Measurements from ENCODE around the gene KLHL22.
A peak's percentile ranks its signal among the peaks of the same experiment; 100 is the strongest.
"Not testable (repeated sequence)": the region's sequence is repeated elsewhere in the genome, so short reads cannot be mapped to it uniquely, and the experiment has no call there.

The KLHL22 gene

DNA sequence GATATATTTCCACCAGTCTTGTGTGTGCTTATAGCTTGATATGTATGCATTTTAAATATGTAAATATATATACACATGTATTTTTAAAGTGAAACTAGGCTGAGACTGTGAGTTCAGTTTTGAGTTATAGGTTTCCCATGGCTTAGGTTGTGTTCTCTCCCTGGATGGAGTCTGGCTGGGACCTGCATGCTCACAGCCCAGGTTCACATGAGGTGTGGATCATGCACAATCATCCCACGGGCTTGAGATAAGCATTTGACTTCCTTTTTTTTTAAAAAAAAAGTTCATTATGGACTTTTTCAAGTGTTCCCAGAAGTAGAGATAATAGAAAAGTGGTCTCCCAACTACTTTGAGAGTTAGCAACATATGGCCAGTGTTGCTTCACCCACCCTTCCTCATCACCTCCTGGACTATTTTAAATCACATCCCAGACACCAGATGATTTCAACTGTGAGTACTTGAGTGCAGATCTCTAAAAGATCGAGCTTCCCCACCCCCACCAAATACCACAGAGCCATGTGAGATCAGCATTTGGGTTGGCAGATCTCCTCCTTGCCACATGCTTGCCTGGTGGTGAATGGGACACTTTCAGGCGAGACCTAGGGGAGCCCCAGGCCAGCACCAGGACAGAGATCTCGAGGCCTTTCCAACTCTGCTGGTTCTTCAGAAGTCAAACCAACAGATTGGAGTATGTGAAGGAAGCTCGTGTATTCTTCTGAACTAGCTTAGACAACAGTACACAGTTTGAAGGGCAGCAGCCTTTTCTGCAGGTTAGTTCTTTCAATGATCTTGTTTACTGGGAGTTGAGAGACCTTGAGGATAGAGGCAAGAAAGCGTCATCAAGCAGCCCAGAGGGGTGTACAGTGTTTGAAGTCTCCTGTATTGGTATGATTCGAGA lies 27.7 kb upstream of the KLHL22 start:
- DNase-seq: no peak

DNA sequence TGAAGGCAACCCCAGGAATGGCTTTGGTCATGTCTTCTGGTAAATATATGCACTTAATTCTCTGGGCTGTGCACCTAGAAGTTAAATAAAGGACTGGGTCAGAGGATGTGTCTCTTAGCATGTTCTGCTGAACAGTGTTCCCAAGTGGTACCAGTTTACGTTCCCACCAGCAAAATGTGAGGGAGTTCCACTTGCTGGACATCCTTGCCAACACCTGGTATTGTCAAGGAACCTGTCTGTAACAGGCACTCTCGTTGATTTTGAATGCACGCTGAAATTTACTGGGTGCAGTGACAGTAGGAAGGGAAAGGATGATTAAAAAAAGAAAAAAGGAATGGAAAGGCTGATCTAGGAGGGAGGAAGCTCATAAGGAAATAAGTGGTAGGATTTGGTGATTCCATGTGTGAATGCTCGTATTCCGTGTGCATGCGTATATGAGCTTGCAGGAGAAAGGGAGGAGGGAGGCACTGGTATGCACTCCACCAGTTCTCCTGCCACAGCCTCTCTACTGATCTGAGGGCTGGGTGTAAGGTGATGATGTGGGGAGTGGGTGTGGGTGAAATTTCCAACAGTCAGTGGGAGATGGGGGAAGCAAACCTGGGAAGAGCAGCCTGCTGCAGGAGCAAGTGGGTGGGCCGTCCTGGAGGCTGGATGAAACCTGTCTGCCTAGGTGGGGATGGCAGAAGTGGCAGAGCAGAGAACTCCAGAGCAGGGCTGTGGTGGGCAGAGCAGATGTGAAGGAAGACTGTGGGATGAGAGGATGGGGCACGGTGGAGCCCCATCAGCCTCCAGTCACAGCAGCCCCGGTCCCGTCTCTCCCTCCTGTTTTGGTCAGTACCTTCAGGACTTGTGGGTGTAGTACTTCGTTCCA lies 26.8 kb upstream of the KLHL22 start:
- DNase-seq: no peak

DNA sequence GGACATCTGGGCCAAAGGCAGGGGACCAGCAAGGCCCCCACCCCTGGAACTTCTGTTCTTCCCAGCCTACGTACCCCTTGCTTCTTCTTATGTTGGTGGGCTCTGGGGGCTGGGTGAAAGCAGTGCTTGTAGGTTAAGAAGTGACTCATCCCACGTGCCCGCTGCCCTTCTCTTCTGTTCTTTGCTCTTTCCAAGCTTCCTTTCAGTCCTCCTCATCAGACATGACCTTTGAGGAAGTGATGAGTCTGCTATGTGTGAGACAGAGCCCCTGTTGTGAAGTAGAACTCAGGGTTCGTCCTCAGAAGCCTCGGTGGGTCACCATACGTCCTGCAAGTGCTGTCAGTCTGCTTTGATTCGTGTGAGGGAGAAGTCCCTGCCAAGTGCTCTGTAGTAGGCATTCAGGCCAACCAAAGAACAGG lies 24.5 kb upstream of the KLHL22 start:
- no peak for DNase-seq

DNA sequence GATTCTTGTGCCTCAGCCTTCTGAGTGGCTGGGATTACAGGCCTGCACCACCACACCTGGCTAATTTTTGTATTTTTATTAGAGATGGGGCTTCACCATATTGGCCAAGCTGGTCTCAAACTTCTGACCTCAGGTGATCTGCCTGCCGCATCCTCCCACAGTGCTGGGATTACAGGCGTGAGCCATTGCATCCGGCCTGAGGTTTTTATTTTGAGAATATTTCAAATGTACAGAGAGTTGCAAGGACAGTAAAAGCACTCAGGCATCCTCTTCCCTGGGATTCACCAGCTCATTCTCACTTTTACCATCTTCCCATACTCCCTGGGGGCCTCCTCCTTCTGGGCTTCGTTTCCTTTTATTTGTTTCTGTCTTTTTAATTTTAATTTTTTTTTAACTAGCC lies 24.0 kb upstream of the KLHL22 start:
- DNase-seq: no peak

DNA sequence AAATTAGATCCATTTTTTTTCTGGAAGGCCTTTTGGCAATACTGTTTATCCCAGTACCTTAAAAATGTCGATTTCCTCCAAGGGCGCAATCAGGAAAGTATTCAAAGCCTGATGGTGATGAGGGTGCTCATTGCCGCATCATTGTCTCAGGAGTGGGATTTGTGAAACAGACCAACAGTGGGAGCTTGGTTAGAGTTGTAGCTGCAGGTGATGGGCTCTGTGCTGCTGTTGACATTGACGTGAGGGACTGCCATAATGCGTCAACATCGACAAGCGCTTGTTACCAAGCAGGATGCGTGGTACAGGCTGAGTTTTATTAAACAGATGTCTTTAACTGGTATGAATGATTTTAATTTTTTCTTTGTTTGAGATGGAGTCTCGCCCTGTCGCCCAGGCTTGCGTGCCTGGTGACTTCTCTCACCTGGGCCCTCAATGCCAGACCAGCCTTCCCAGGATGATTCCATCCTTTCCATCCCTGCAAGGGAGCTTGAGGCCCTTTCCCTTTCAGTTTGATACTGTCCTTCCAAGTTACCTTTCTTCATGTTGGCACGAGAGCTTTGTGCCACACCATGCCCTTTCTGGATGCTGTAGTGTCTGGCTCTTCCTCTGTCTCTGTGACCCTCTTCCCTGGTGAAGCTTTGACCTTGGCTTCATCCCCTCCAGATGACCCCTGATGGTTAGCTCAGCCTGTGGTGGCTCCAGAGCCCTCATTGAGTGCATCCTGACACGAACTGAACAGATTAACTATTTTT lies 22.4 kb upstream of the KLHL22 start:
- no peak for DNase-seq

DNA sequence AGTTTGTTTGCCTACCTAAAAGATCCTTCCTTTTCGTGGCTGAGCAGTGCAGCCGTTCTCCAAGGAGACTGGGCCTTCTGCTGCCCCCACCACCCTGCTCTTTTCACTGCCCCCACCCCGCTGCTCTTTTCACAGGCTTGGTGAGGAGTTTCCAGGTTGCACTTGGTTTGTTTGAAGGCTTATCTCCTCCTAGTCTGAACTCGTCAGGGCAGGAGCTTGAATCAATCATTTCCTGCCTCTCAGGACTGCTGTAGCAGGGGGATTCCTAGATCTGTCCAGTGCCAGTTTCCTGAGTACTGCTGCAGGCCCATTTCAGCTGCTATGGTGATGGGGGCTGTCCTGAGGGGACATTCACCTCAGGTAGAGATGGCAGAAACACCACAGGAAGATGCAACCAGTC lies 21.8 kb upstream of the KLHL22 start:
- DNase-seq: no peak

DNA sequence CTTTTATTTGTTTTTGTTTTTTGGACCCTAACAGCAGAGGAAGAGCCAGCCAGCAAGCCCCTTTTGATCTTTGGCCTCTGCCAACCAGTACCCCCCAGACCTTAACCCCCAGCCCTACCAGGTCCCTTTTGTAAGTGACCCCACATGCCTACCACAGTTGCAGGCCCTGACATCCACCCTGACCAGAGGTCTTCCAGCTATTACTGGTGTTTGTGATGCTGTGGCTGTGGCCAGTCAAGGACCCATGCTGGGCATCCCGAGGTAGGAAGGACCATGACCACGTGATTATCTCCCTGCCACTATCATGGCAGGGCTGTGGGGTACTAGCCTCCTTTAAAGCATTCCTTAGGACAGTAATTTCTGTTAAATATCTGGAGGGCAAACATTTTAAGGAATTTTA lies 20.8 kb upstream of the KLHL22 start:
- no peak for DNase-seq

DNA sequence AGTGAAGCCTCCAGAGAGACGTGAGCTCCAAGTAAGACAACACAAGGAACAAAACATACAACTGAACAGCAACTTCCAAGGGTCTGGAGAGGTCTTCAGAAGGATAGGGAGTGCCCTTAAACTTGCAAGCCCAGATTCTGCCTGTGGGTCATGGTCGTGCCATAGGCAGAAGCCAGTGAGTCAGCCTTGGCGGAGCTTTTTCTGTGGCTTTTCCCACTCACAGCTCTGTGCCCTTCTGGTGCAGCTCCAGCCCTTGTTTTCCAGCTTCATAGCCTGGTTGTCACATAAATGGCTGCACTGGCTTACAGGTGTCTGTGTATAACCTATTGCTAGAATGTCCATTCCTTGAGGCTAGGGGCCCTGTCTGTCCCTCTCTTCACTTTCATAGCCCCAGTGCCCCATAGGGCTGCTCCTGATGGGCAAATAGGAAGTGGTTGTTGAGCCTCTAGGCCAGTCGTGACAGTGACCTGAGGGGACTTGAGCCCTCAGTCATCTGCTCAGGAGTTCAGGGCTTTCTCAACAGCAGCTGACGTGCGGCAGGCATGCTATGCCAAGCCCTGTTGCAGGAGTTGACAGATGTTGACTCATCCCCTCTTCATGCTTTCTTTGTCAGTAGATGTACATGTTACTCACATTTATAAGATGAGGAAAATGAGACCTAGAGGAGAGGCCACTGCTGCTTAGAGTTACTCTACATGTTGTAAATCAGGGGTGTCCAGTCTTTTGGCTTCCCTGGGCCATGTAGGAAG lies 19.2 kb upstream of the KLHL22 start:
- DNase-seq: no peak

DNA sequence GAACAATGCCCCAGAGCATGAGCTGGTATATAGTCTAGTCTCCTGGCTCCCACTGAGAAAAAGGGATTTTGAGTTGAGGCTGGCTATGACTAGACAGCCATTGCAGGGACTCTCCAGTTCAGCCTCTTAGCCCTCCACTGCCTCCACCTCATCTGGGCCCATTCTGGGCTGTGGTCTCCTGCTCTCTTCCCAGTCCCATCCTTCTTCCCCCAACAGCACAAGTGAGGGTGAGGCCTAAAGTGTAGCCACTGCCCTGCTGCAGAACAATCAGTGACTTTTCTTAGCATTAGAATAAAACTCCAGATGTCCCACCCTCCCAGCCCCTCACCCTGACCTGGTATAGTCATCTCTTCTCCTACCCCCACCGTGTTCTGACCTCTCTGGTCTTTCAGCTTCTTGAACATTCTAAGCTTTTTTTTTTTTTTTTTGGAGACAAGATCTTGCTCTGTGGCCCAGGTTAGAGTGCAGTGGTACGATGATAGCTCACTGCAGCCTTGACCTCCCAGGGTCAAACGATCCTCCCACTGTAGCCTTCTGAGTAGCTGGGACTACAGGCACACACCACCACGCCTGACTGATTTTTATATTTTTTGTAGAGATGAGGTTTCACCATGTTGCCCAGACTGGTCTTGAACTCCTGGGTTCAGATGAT lies 16.1 kb upstream of the KLHL22 start:
- DNase-seq: no peak

DNA sequence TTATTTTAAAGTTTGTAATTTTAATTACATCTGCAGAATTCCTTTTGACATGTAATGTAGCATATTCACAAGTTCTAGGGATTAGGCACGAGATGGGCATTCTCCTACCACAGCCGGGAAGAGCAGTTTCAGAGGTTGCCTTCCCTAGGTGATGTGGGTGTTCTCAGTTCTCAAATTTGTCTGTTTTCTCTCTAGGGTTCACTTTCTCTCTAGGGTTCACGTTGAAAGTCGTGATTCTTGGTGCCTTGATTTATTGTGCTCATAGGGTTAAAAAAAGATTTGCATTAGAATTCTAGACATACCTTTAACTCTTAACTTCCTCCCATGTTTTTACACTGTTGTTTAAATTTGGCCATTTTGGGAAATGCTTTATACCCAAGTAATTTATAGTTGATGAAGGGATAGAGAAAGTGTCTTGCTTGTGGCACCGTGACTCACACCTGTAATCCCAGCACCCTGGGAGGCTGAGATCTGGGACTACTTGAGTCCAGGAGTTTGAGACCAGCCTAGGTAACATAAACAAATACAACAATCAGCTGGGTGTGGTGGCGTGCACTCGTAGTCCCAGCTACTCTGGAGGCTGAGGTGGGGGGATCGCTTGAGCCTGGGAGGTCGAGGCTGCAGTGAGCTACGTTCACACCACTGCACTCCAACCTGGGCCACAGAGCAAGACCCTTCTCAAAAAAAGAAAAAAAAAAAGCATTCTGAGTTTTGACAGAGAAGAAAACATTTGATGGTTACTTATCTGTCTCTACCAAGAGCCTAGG lies 15.4 kb upstream of the KLHL22 start:
- no peak for DNase-seq

DNA sequence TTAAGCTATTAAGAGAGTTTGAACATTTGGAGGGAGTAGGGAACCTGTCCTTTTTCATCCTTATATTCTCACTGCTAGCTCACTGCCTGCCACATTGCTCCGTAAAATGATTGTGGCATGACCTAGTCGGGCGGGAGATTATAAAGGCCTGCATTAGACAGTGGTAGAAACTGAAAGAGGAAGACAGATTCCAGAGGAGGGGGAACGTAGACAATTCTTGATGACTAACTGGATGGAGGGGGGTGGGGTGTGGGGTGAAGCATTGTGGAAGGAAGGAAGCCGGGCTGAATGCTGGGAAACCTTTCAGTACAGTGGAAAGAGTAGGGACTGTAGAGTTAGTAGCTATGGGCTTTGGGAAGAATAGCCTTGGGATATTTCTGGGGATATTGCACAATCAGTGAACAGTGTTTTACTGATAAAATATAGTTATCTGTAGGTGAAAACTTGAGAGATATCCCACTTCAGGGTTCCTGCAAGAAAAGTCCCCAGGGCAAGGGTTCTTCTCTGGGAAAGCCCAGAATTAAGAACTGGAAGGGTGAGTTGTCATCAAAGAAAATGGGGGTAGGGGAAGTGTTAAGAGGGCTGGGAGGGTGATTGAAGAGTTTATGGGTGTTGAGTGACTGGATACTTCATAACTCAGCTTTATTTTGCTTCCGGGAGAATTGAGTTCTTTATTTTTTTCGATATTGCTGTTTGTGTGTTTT lies 13.9 kb upstream of the KLHL22 start:
- DNase-seq: peak; percentile 32

DNA sequence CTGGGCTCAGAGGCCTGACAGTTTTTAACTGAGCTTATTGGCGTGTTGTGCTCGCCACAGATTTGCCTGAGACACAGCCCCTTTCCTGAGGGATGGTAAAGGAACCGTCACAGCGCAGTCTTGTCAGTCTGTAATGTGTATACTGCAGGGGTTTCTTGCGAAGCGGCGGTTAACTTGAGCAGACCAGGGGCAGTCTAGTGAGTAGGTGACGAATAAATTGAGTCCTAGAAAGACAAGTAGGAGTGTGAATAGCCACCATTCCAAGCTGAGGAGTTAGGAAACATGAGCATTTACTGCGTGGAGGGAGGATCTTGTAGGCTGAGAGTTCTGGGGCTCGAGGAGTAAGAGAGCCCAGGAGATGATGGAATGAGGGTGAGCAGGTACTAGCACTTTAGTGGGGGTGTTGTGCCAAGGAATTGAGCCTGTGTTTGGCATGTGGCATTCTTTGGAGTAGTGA lies 13.2 kb upstream of the KLHL22 start:
- DNase-seq: no peak

DNA sequence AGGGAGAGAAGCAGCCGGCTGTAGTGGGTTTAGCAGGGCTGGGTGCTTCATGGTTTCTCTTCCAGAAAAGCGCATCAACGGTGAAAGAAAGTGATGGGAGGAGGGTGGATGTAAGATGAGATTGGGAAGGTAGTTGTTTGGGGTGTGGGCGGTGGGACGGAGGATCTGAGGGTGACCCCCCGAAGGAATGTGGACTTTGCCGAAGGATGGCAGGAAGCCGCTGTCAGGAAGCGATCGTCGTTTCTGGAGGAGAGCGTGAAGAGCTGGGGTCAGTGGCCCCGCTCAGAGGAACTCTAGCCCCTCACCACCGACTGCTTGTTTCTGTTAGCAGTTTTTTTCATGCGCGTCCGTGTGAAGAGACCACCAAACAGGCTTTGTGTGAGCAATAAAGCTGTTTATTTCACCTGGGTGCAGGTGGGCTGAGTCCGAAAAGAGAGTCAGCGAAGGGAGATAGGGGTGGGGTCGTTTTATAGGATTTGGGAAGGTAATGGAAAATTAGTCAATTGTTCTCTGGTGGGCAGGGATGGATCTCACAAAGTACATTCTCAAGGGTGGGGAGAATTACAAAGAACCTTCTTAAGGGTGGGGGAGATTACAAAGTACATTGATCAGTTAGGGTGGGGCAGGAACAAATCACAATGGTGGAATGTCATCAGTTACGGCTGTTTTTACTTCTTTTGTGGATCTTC lies 12.6 kb upstream of the KLHL22 start:
- DNase-seq: not testable (repeated sequence)

DNA sequence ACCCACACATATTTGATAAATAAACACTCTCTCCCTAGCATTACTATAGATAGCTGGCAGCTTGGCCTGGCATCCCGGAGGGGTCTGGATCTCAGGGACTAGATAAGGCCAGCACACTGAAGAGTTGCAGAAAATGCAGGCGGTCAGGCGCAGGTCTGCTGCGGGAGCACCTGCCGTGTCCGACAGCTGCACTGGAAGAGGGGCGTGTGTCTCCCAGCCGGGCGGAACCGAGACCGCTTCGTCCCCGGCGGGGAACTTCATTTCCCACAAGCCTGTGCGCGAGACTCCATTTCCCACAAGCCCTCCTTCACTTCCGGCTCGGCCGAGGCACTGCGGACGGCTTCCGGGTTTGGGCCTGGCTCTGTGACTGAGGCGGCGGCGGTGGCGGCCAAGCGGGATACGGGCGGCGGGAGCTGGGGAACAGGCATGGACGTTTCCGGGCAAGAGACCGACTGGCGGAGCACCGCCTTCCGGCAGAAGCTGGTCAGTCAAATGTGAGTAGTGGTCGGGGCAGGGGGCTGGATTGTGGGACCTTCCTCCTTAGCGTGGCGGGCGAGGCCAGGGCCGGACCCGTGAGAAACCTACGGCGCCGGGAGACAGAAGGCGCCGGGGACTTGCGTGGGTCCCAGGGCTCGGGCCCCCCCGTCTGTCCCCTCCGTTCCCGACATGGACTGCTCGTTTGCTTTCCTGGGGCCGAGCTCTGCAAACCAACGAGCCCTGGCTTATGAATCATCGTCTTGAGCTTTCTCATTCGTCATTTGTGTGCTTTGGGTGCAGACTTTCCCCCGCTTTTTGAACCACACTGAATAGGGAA lies 11.9 kb upstream of the KLHL22 start, which contains the start of gene MED15:
TSS of gene MED15 (plus strand) at position 358 of the 814 bp plus-strand sequence. CDS start at position 427, 69 bp downstream.
- peak; percentile 83 for DNase-seq

DNA sequence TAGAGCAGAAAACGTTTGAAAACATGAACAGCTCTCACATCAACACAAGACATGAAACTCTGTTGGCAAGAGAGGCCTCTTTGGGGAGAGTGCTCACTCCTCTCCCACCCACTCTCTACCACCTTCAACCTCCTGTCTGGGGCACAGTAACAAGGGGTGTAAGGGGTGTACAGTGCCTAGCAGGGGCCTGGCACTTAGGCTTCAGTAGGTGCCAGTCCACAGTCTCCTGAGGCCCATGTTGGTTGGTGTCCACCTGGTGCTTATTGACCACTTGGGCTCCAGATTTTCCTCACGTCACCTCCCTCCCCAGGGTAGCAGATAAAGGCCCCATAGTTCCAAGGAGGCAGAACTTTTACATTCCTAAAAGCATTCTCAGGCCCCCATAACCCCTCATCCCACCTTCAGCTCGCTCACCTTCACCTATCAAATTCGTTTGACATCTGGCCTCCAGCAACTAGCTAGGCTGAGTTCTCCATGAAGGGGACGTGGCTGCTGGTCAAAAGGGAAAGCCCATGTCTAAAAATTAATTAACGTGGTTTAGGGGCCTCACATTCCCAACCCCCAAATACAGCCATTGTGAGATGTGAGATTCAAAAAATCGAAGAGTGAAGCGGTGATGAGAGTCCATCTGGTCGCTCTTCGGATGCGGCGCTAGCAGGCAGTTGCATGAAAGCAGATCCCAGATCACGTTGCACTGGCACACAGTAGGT lies 11.1 kb upstream of the KLHL22 start:
- DNase-seq: no peak

DNA sequence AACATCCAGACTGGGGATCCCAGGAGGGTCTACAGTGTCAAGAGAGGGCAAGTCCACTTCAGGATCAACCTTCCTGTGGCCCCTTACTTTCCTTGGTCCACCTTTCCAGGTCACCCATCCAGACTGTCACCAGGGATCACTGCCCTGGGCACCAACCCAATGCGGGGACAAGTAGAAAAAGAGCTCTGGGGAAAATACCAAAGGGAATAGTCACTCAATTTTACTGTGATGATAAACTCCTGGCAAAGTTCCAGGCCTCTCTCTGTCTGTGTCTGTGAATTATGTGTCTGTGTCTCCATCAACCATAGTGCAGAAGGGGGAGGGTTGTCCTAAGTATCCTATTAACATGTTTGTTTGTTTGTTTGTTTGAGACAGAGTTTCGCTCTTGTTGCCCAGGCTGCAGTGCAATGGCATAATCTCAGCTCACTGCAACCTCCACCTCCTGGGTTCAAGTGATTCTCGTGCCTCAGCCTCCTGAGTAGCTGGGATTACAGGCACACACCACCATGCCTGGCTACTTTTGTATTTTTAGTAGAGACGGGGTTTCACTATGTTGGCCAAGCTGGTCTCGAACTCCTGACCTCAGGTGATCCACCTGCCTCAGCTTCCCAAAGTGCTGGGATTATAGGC lies 8.8 kb upstream of the KLHL22 start:
- not testable (repeated sequence) for DNase-seq

DNA sequence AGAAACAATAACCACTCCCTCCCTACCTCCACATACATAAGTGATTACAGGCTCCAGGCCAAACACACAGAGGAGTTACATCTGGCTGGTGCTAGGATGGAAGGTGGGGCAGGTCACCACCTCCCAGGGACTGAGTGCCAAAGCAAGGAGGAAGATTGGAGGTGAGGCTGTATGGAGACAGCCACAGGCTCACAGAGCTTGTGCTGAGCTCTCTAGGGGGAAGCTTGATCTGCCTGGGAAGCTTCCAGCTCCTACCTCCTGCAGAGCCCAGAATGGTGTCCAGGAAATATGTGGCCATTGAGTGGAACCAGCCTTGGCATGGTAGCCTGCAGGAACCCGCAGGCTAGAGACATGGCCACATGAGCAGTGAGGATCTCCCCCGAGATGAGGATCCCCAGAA lies 8.2 kb upstream of the KLHL22 start:
- no peak for DNase-seq
